Measurements from ENCODE around the gene DTX3. TPM values are rescaled to one million over a fixed set of nuclear protein-coding genes. Genes with fewer than 3 reads are reported as not detected.

Gene DTX3
- total and polyA plus RNA-seq, 2 of the 13 experiments (the other 11 are each of a cell fraction or from before 2014, with no cell fraction given): 9.0 to 27.2 TPM

DNA sequence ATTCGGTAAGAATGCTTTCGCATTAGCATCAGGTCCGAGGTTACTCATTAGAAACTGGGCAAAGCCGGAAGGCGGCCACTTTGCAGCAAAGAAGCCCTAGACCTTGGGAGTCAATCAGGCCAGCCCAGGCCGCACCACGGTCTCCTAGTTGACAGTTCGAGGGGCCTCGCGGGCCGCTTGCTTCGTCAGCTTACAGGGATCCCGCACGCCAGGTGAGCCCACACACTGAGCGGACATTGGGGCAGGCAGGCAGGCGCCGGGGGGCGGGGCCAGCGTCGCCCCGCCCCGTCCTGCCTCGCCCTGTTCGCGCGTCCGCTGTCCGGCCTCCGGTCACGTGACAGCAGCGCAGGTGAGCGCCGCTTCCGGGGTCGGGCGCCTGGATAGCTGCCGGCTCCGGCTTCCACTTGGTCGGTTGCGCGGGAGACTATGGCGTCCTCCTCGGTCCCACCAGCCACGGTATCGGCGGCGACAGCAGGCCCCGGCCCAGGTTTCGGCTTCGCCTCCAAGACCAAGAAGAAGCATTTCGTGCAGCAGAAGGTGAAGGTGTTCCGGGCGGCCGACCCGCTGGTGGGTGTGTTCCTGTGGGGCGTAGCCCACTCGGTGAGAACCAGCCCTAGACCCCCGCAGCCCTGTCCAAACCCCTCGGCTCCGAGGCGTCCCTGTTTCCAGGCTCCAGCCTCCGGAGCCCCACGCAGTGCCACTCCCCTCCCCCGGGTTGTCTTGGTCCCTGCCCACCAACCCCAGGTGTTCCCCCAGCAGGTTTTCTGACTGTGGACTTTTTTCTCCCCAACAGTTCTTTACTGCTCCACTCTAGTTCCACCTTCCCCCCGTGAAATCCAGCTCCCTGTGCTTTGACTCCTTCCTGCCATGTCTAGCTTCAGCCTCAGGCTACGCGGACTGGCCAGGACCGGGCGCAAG, 13.5 kb upstream of the DTX3 start, which contains the start of gene PIP4K2C (continued):
- TF ChIP-seq, protein P1, sequence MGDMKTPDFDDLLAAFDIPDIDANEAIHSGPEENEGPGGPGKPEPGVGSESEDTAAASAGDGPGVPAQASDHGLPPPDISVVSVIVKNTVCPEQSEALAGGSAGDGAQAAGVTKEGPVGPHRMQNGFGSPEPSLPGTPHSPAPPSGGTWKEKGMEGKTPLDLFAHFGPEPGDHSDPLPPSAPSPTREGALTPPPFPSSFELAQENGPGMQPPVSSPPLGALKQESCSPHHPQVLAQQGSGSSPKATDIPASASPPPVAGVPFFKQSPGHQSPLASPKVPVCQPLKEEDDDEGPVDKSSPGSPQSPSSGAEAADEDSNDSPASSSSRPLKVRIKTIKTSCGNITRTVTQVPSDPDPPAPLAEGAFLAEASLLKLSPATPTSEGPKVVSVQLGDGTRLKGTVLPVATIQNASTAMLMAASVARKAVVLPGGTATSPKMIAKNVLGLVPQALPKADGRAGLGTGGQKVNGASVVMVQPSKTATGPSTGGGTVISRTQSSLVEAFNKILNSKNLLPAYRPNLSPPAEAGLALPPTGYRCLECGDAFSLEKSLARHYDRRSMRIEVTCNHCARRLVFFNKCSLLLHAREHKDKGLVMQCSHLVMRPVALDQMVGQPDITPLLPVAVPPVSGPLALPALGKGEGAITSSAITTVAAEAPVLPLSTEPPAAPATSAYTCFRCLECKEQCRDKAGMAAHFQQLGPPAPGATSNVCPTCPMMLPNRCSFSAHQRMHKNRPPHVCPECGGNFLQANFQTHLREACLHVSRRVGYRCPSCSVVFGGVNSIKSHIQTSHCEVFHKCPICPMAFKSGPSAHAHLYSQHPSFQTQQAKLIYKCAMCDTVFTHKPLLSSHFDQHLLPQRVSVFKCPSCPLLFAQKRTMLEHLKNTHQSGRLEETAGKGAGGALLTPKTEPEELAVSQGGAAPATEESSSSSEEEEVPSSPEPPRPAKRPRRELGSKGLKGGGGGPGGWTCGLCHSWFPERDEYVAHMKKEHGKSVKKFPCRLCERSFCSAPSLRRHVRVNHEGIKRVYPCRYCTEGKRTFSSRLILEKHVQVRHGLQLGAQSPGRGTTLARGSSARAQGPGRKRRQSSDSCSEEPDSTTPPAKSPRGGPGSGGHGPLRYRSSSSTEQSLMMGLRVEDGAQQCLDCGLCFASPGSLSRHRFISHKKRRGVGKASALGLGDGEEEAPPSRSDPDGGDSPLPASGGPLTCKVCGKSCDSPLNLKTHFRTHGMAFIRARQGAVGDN (CRISPR knock-in tag; IDR thresholded peaks at IDR 0.05): peak; percentile 93
- no peak for TF ChIP-seq MEIS2 (CRISPR knock-in tag; IDR thresholded peaks at IDR 0.05)
- TF ChIP-seq ZNF160 (CRISPR knock-in tag; IDR thresholded peaks at IDR 0.05): peak; percentile 17; the same call in 1 of the 2 replicates
- TF ChIP-seq, protein P2, sequence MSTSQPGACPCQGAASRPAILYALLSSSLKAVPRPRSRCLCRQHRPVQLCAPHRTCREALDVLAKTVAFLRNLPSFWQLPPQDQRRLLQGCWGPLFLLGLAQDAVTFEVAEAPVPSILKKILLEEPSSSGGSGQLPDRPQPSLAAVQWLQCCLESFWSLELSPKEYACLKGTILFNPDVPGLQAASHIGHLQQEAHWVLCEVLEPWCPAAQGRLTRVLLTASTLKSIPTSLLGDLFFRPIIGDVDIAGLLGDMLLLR (CRISPR knock-in tag; IDR thresholded peaks at IDR 0.05): 0 out of 2 replicates have a peak, but pooled peaks have one; percentile 23
- TF ChIP-seq DPF2 (CRISPR knock-in tag; IDR thresholded peaks at IDR 0.05; ENCODE audit: borderline replicate concordance, low read depth): no peak
- TF ChIP-seq TEAD3 (CRISPR knock-in tag; optimal IDR thresholded peaks at IDR 0.05; ENCODE audit: borderline replicate concordance): peak; percentile 38
- peak; percentile 89 for TF ChIP-seq SIN3A (IDR thresholded peaks at IDR 0.05; ENCODE audit: borderline replicate concordance, low read depth, low read length)
- TF ChIP-seq, protein P3, sequence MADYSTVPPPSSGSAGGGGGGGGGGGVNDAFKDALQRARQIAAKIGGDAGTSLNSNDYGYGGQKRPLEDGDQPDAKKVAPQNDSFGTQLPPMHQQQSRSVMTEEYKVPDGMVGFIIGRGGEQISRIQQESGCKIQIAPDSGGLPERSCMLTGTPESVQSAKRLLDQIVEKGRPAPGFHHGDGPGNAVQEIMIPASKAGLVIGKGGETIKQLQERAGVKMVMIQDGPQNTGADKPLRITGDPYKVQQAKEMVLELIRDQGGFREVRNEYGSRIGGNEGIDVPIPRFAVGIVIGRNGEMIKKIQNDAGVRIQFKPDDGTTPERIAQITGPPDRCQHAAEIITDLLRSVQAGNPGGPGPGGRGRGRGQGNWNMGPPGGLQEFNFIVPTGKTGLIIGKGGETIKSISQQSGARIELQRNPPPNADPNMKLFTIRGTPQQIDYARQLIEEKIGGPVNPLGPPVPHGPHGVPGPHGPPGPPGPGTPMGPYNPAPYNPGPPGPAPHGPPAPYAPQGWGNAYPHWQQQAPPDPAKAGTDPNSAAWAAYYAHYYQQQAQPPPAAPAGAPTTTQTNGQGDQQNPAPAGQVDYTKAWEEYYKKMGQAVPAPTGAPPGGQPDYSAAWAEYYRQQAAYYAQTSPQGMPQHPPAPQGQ (CRISPR knock-in tag; IDR thresholded peaks at IDR 0.05; ENCODE audit: borderline replicate concordance): no peak
- TF ChIP-seq MXI1 (IDR thresholded peaks at IDR 0.05; ENCODE audit: borderline replicate concordance, low read depth, low read length): peak; percentile 79; the same call in 1 of the 3 replicates
- peak; percentile 79 for TF ChIP-seq THAP11 (CRISPR knock-in tag; IDR thresholded peaks at IDR 0.05)
- no peak for TF ChIP-seq GFI1 (CRISPR knock-in tag; IDR thresholded peaks at IDR 0.05; ENCODE audit: borderline replicate concordance)
- no peak for TF ChIP-seq ZNF224 (CRISPR knock-in tag; IDR thresholded peaks at IDR 0.05)
- peak; percentile 76; the same call in 1 of the 2 replicates for TF ChIP-seq ZNF547 (CRISPR knock-in tag; IDR thresholded peaks at IDR 0.05)
- no peak for TF ChIP-seq GATAD2A (CRISPR knock-in tag; IDR thresholded peaks at IDR 0.05)
- TF ChIP-seq, protein P4, sequence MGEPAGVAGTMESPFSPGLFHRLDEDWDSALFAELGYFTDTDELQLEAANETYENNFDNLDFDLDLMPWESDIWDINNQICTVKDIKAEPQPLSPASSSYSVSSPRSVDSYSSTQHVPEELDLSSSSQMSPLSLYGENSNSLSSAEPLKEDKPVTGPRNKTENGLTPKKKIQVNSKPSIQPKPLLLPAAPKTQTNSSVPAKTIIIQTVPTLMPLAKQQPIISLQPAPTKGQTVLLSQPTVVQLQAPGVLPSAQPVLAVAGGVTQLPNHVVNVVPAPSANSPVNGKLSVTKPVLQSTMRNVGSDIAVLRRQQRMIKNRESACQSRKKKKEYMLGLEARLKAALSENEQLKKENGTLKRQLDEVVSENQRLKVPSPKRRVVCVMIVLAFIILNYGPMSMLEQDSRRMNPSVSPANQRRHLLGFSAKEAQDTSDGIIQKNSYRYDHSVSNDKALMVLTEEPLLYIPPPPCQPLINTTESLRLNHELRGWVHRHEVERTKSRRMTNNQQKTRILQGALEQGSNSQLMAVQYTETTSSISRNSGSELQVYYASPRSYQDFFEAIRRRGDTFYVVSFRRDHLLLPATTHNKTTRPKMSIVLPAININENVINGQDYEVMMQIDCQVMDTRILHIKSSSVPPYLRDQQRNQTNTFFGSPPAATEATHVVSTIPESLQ (CRISPR knock-in tag; conservative IDR thresholded peaks at IDR 0.05): no peak
- TF ChIP-seq ZNF746 (CRISPR knock-in tag; IDR thresholded peaks at IDR 0.05): no peak
- no peak for TF ChIP-seq ZNF550 (CRISPR knock-in tag; IDR thresholded peaks at IDR 0.05; ENCODE audit: borderline replicate concordance)
- TF ChIP-seq ZNF564 (CRISPR knock-in tag; IDR thresholded peaks at IDR 0.05): no peak
- TF ChIP-seq ZNF777 (CRISPR knock-in tag; IDR thresholded peaks at IDR 0.05): no peak
- peak; percentile 67 for TF ChIP-seq TAF1 (CRISPR knock-in tag; IDR thresholded peaks at IDR 0.05)
- 0 out of 2 replicates have a peak, but pooled peaks have one; percentile 13 for TF ChIP-seq ZNF33B (CRISPR knock-in tag; IDR thresholded peaks at IDR 0.05)

Data from HepG2 (cell line).